ENCODE results near the gene NFS1.
"Not testable (repeated sequence)": the region's sequence is repeated elsewhere in the genome, so short reads cannot be mapped to it uniquely, and the experiment has no call there.

NFS1 gene

DNA sequence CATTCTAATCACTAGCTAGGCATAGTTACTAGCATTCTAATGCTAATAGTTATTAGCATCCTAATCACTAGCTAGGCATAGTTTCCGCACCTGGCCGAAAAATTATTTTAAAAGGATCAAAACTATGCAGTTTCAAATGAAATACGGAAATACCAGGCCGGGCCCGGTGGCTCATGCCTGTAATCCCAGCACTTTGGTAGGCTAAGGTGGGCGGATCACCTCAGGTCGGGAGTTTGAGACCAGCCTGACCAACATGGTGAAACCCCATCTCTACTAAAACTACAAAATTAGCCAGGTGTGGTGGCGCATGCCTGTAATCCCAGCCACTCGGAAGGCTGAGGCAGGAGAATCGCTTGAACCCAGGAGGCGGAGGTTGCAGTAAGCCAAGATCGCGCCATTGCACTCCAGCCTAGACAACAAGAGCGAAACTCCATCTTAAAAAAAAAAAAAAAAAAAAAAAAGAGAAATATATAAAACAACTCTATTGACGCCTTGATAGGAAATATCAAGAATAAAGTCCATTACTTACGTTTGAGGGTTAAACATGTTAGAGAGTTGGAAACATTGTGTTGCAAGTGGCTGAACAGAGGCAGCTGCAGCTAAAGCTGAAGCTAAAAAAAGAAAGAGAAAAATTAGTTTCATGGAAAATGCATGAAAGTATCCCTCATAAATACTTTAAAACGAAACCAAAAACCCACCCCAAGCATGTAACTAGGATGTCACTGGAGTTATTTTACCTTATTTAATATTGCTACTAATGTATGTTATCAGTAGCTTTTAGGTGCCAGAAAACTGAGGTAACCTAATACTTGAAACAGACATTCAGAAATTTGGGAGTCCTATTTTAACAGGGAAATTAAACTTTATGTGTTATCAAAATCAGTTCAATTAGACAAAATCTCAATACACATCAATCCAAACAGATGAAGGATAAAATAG is 7.7 kb upstream of the NFS1 start:
- not testable (repeated sequence) for DNase-seq

DNA sequence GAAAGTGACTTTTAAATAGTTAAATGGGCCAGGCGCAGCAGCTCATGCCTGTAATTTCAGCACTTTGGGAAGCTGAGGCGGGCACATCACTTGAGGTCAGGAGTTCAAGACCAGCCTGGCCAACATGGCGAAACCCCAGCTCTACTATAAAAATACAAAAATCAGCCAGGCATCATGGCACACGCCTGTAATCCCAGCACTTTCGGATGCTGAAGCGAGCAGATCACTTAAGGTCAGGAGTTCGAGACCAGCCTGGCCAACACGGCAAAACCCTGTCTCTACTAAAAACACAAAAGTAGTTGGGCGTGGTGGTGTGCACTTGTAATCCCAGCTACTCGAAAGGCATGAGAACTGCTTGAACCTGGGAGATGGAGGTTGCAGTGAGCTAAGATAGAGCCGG is 6.7 kb upstream of the NFS1 start:
- DNase-seq, result not testable (repeated sequence)

DNA sequence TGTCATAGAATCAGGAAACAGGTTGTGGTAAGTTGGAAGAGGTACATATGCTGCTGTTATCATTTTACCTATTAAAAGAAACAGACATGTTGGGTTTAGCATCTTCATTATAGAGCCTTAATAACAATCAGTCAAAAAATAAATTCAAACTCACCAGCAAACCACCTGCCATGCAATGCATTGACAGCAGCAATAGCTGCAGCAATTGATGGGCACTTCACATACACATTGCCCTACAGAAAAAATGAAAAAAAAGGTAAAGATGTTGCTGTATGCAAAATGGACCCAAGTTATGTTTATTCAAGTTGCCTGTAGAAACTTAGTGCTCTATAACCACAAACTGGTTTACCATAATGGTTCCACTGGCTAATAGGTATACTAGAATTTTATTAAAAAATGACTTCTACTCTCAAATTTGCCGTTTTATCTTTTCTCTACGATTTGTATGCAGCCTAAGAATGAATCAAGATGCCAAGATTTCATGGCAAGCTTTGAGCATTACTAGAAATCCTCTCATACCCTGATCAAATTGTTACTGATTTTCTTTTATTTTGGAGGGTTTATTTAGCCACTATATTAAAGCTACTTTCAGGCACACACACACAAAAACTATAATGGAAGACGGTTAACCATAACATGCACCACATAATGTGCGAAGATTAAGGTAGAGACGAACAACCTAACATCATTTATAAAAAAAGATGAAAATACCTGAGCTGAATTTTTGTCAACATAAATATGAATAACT is 5.5 kb upstream of the NFS1 start:
- no peak for DNase-seq

DNA sequence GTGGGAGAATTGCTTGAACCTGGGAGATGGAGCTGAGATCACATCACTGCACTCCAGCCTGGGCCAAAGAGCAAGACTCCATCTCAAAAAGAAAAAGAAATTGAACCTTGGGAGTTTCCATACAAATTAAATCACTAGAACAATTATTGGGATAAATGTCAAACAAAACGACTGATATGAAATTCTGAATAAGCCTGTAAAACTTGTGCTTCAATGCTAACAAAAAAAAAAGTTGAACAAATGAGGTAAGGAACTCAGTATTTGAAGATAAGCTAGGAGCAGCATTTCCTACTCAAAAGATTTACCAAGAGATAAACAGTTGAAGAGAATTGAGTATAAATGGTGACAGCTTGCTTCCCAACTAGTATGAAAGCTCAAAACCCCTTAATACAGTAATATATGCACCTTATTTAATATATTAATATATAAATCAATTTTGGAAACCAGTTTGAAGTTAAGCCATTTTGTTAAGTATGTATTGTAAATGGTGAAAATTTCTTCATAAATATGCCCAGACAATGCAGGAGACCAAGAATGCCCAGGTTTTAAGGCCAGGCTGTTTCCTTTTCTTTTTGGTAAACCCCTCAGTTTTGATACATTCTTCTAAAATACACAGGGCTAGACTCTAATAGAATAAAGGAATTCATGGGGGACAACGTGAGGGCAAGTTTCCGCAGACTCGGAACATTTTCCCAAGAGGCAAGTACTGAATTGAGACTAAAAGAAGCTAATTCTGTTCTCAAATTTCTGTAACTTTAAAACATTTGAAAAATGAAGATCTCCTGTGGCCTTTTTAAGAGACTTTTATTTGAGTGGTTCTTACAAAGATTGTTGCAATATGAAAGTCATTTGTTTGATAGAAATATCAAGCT is 3.9 kb upstream of the NFS1 start:
- DNase-seq, result no peak

DNA sequence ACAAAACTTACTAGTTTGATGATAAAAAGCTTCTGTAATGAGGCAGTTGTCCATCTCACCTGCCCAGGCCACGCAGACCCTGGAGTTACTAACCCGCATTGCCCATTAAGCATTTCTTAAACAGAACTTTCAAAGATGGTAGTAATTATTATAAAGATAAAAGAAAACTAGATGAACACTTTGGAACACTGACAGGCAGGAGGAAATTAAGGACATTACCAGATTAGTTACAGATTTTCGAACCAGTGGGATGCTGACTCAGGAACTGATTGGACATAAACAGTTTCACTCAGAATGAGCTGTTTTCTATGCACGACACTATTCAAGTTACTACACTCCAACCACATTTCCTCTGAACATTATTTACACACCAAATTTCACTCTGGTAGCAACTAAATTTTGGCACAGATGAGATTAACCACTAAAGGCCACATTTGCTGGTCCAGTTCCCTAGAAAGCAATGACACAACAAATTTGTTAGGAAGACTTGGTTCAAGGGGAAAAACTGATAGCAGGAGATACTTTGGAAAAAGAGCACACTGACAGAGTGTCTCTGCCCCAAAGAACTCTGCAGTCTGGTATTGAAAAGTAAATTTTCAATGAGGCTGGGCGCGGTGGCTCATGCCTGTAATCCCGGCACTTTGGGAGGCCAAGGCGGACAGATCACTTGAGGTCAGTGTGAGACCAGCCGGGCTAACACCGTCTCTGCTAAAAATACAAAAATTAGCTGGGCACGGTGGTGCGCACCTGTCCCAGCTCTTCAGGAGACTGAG is 3.1 kb upstream of the NFS1 start:
- no peak for DNase-seq

DNA sequence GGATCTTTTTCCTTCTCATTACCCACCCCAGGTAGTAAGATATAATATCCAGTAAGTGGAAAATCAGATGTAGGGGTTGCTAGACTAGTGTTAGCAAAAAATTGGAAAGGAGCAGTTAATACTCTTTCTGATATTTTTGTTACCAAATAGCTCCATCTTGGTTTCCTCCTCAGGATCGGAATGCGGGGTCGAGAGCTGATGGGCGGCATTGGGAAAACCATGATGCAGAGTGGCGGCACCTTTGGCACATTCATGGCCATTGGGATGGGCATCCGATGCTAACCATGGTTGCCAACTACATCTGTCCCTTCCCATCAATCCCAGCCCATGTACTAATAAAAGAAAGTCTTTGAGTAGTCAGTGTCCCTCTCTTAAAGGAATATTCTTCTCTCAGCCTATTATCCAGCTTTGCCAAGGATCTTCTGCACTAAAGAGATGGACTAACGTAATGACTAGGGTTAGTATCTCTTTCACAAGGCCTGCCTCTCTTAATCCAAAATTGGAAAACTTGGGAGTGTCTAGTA is 1.5 kb upstream of the NFS1 start:
- no peak for DNase-seq

DNA sequence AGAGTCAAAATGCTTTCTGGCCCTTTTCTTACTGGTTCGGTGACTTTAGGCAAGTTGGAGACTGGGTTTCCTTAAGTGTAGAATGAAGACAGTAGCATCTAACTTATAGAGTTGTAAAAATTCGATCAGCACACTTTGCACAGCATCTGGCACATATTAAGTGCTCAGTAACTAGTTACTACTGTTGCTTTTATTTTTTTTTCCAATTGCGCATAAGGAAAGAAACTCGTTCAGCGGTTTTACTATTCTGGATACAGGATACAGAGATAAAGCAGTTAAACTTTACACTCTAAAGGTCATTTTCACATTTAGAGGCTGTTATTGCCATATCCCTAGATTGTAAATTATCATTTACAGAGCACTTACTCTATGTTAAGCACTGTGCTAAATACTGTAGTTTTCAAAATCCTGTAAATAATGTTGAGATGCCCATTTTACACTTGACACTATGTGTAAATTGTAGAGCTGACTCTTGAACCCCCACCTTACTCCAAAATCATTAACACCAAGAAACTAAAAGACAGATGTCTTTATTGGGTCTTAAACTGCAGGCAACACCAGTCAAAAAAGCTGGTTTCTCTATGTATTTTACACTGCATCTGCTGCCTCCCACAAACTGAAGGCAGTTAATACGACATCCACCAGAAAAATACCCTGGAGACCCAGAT is 939 bp upstream of the NFS1 start:
- no peak for DNase-seq

DNA sequence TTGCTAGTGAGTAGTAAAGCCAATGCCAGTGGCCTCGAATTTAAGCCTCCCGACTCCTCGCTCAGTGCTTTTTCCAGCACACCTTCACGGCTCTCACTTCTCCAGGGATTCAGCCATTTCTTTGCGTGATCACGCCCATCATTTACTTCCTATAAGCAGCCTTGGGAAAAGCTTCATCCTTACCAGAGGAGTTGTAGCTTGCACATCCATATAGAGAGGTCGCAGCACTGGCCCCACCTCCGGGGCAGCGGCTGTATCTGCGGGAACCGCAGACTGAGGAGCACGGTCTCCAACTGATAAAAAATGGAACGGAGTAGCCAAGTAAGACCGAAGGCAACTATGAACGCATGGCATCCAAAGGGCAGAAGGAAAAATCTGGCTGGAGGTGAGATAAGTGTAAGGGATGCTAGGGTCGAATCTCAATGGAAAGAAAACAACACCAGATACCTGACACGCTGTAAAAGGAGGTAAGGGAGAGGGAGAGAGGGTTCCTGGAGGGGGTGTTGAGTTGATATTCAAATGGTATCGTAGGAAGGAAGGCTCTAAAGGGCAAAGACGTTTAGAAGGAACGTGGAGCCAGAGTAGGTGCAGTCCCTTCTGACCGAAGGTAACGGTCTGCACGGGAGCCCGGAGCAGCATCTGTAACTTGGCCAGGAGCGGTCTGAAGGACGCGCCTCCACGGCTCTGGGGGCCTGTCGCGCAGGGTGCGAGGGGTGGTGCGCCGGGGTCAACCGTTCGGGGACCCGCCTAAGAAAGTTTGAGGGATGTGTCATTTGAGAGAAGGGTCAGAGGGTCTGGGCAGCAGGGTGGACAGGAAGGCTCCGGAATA is 640 bp downstream of the NFS1 start:
- no peak for DNase-seq

DNA sequence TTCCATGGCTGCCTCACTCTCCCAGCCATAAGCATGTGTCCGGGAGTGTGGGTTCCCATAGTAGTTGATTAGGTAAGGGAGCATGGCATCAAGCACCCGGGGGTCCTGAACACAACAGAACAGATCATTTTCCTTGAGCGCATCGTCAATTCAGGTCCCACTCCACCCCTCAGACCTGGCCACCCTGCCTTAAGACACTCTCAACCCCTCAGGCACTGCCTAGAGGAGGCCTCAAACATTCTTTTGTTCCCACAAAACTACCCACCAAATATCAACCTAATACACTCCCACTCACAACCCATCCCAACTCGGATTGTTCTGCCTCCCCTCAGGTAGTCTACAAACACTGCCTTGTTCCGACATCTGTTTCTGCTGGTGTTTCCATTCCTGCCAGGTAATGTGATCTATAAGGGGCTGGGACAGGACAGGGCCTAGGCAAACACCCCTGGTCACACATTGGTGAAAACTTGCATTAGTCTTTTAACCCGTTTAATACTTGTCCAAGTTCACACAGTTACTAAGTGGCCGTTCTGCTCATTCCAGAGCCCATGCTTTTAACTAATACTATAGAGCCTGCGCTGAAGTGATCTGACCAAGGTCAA is 1.4 kb downstream of the NFS1 start:
- no peak for DNase-seq

DNA sequence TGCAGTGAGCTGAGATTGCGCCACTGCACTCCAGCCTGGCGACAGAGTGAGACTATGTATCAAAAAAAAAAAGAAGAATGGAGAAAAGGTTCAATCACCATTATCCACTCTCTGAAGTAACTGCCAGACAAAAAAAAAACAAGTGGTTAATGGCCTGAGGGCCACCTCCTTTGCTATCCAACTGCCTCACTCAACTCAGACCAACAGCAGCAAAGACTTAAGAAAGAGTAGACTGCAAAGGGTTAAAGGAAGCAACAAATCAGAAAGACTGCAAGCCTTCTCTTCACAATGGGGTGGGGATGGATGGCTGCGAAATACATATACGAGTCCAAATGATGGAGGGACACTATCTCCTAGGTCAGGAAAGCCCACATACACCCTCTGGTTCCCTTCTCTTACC is 3.2 kb downstream of the NFS1 start:
- no peak for DNase-seq

DNA sequence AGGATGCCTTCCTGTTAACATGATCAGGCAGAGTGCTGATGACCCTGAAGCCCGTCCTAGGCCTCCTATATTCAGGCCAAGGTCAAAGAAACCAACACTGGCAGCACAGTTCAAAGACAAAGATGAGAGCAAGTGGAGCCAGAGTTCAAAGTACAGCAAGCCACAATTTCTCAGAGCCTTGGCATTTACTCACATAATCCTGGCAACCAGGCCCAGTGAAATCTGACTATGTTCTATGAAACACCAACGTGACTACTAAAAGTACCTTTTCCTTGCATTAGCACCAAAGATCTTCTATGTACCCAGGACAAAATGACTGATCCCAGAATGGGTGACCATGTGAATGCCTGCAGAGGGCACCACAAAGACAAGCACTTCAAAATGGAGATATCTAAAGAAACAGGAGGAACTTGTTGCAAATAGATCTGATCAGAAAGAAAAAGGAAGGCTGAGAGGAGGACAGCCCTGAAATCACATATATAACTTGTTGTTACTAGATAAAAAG is 3.9 kb downstream of the NFS1 start:
- DNase-seq, result no peak

DNA sequence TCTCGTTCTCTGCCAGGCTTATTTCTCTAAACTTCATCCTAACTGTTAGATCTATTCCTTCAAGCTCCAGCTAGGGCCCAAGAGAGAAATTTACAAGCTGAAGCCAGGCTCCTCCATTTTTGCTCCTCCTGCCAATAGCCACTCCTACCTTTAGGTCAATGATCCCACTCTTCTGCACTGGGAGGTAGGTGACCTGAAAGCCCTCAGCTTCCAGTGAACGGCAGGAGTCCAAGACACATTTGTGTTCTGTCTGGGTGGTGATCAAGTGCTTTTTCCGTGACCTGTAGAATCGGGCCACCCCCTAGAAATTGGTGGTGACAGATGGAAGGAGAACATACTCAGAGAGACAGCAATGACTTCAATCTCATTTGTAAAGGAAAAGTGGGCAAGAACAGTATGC is 8.9 kb downstream of the NFS1 start:
- no peak for DNase-seq

DNA sequence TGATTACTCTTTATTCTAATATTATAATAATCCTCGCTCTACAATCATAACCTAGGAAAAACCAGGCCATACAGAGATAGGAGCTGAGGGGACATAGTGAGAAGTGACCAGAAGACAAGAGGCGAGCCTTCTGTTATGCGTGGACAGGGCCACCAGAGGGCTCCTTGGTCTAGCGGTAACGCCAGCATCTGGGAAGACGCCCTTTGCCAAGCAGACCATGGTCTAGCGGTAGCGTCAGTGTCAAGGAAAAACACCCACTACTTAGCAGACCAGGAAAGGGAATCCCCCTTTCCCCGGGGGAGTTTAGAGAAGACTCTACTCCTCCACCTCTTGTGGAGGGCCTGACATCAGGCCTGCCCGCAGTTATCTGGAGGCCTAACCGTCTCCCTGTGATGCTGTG is 12.3 kb downstream of the NFS1 start:
- DNase-seq, result not testable (repeated sequence)

DNA sequence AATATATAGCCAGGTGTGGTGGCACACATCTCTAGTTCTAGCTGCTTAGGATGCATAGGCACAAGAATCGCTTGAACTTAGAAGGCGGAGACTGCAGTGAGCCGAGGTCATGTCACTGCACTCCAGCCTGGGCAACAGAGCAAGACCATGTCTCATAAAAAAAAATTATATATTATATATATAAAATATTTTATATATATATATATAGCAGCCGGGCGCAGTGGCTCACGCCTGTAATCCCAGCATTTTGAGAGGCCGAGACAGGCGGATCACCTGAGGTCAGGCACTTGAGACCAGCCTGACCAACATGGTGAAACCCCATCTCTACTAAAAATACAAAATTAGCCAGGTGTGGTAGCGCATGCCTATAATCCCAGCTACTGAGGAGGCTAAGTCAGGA is 13.8 kb downstream of the NFS1 start:
- DNase-seq, result not testable (repeated sequence)

DNA sequence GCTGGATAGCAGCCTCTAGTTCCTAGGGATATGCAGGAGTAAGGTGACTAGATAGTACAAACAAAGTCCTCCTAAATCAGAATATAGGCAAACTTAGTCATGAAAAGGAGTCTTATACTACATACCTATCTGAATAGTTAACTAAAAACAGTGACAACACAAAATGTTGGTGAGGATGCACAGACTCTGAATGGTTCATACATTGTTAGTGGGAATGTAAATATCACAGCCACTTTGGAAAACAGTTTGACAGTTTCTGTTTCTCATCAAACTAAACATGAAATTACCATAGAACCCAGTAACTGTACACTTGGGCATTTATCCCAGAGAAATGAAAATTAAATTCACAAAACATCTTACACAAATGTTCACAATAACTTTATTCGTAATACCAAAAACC is 17.2 kb downstream of the NFS1 start:
- no peak for DNase-seq

DNA sequence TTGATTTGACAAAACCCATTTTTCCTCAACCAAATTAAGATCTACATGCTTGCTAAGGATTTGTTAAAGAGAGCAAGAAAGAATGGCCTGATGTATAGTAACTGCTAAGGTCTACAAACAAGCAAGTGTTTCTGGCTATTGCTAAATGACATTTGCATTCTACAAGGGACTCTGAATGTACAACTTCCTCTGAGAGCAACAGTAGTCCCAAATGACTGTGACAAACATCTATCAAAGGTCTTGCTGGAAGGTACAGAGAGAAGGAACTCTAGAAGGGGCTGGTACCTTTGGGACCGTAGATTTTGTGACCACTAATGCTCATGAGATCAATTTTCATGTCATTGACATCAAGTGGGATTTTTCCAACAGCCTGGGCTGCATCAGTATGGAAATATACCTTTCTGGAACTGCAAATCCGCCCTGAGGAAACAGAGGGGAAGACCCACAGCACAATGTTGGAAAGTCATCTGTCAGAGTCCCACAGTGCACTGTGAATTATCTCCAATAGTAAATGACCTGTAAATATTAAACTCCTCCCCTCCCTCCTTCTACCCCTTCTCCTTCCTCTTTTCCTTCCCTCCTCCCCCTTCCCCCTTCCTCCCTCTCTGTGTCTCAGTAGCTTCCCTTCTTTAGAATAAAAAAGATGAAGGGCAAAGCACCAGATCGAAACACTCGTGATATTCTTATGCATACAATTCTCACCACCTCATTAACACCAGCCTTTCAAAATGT is 18.5 kb downstream of the NFS1 start:
- DNase-seq, result no peak

DNA sequence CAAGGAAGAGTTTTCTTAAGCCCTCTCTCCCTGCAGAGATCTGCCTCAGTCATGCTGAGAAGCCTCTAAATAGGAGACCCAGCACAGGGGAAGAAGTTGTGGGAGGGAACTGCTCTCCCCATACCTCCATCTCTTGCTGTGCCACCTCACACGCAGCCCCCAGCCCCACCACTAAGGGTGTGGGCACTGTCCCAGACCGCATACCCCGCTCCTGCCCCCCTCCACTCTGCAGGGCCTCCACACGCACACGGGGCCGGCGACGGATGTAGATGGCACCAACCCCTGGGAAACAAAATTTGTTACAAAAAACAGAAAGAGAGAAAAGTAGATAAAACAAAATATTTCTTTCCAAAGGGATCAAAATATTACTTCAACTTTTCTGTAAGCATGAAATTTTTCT is 24.2 kb downstream of the NFS1 start:
- no peak for DNase-seq

DNA sequence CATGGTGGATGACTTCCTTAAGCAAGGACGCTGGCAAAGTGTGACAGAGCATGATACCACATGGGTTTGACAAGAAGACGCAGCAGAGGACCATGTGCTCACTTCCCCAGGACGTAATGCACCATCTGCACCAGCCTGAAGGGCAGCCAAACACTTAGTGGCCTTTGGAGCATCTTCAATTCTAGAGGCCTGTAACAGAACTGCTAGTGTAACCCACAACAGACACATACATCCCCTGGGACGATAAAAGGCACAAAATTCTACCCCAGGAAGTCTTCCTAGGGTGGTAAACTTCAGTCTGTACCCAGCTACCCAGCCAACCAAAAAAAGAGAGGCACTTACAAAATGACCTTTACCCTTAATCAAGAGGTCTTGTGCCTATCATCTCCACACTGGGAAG is 25.3 kb downstream of the NFS1 start:
- DNase-seq, result no peak

DNA sequence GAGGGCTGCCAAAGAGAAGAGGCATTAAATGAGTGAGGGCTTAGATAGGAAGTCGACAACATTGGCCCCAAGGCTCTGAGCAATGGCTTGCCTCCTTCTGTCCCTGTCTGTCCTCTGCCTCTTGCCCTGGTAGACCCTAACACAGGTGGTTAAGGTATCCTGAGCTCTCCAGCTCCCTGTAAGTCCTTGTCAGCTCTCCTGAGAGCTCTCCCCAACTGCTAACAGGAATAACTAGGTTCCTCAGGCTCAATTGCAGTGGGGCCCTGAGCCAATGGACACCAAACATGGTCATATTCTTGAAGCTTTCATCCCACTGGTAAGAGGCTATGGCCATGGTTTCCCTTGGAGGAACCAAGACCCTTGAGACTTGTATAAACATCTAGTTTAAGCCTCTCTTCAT is 29.5 kb downstream of the NFS1 start:
- DNase-seq, result no peak

Measured in eye (tissue), 1 donor.